NCI-H748 (cell line): ENCODE results near the gene CAPZA1.
"Not testable (repeated sequence)": the region's sequence is repeated elsewhere in the genome, so short reads cannot be mapped to it uniquely, and the experiment has no call there.

Experiments
- DNase-seq: peaks from one replicate; lab custom pipeline; 2025; ENCODE audit not compliant: unreplicated experiment; lab: John Stamatoyannopoulos, UW

CAPZA1 gene

DNA sequence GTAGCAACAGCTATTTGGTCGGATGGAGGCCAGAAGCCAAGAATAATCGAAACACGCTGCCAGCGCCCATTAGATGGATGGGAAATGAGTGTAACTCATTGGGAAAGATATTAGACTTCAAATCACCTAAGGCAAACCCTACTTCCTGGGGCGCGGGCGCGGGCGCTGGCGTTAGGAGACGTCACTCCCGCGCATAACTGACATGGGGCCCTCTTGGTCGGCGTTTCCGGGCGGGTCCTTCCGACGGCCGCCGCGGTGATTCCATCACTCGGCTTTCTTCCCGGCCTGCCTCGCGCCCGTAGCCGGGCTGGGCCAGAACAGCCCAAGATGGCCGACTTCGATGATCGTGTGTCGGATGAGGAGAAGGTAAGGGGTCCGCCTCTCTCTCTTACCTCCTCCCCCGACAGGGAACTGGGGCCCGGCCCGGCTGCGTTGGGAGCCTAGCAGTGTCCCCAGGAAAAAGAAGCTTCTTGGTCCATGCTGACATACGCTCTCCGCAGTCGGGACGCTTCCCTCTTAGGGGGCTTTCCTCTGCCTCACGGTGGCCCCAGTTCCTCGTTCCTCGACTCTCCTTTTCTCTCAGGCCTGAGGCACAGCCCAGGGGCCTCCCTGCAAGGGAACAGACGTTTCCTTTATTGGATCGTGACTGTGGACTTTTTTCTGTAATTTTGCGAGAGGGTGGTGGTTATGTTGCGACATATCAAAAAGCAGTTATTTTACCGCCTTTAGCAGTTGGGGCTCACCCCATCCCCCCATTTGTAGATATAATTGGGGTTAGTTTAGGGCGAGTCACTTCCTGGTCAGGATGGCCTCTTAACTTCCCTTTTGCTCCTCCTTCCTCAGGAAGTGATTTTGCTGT, at the start of gene CAPZA1:
Gene CAPZA1 (plus strand): TSS at position 315 of the 859 bp plus-strand sequence. CDS start 13 bp downstream, at position 328.
- DNase-seq, result peak; percentile 91

DNA sequence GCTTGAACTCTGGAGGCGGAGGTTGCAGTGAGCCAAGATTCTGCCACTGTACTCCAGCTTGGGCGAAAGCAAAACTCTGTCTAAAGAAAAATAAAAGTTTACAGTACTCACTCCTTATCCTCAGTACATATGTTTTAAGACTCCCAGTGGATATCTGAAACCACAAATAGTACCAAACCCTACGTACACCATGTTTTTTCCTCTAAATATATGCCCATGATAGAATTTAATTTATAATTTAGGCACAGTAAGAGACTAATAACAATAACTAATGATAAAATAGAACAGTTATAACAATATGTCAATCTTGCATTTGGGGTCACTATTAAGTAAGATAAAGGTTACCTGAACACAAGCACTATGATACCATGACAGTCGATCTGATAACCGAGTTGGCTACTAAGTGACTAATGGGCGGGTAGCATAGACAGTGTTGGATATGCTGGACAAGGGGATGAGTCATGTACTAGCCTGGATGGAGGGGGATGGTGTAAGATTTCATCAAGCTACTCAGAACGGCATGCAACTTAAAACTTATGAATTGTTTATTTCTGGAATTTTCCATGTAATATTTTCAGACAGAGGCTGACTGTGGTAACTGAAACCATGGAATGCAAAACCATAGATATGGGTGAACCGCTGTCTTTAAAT, 44.4 kb upstream of the CAPZA1 start:
- DNase-seq, result no peak

DNA sequence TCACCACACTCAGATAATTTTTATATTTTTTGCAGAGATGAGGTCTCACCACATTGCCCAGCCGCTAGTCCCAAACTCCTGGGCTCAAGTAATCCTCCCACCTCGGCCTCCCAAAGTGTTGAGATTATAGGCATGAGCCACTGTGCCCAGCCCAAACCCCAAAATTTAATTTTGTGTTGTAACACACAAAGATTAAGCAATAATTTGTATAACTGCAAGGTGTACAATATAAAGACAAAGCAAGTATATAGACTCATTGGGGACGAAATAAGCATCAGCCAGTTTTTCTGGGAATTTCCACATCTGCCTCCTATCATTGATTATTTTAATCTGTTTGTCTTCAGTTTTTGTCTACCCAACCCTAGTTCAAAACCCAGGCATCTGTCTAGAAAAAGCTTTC, 43.4 kb upstream of the CAPZA1 start:
- no peak for DNase-seq

DNA sequence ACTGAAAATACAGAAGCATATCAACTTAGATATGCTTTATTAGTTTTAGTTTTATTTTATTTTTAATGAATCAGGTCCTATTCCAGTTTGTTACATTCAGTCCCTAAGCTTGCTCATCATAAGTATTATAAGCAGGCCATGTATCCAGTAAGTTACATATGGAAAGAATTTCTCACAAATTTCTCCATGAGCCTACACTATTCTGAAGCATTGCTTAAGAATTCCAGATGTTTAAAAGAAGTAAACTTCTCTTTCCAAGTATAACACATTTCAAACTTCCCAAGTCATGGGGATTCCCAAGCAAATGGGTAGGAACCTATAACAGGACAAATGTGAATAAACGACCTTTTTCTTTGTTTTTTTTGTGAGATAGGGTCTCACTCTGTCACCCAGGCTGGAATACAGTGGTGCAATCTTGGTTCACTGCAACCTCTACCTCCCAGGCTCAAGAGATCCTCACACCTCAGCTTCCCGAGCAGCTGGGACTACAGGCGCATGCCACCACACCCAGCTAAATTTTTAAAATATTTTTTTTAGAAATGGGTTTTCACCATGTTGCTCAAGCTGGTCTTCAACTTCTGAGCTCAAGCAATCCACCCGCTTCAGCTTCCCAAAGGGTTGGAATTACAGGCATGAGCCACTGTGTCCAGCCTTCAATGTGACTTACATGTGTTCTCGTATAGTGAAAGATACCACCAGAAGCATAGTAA, 39.7 kb upstream of the CAPZA1 start:
- no peak for DNase-seq

DNA sequence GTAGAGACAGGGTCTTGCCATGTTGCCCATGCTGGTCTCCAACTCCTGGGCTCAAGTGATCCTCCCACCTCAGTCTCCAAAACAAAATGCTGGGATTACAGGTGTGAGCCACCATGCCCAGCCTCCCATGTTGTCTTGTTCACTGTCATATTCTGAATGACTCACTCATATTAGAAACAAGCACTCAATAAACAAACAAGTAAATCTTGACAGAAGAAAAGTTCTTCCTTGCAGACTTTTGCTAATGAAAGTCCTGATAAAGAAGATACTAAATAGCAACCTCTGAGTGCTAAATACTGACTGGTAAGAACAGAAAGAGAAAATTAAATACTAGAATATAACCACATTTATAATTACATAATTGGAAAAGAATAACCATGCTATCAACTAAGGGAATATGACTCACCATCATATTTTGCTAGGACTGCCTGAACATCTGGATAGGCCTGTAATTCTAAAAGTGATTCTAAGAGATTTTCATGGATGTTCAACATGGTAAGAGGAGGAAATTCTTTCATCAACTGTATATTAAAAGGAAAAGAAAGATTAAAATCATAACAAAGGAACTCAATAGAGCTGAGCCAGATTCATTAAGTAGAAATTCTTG, 37.9 kb upstream of the CAPZA1 start:
- DNase-seq, result no peak

DNA sequence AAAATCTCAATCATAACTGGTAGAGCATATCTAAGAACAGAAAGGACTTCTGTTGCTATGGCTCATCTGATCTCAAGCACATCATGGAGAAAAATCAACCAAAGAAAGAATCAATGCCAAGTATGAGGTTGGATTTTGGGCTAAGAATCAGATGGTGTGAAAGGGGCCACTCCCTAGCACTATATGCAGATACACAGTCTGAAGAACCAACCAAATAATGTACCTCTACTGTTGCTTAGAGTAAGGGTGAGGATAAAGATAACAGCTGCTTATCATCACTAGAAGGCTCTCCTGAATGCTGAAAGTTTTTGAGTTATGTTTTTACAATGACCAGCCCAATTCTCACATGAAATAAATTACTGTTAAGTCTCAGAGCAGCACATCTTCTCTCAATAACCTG, 36.3 kb upstream of the CAPZA1 start:
- DNase-seq, result no peak

DNA sequence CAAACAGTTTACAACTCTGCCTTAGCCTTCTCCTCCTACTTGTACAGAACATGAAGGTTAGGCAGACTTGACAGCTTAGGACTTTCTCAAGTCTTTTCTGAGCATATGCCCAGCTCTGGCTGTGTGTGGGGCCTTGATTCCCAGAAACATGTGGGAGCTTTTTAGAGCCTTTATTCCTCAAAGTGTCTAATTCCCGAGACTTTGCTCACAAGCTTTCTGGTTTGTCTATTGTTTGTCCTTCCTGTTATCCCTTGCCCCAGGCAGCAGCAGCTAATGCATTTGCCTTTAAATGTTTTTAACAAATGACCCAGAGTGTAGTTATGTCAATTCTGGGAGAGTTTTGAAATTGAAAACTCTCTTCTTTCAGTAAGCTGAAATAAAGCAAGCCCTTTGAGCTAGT, 29.9 kb upstream of the CAPZA1 start:
- DNase-seq, result no peak

DNA sequence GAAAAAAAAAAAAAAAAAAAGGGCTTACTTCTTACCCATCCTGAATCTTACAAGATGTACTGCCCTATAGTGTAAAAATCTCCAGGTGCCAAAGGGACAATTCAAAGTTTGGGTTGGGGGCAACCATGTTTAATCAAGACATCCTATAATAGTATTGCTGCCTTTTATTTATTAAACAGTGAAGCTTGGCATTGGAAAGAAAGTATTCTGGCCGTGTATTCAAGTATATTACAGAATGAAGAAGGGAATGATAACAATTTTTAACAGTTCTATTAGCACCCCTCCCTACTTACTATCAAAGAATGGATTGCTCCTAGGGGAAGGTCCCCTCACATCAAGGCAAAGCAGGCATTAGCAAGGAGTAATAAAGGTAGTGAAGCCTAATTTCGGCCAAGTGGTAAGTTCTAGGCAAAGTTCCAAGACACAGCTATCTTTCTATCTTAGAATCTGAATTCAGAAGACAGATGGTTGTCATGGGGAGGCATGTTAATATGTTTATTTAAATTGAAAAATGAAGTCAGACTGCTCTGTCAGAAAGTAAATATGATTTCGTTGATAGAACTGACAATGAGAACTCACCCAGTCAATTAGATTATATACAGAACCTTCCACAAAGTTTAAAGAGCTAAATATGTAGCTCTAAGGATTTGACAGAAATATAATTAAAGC, 25.3 kb upstream of the CAPZA1 start:
- no peak for DNase-seq

DNA sequence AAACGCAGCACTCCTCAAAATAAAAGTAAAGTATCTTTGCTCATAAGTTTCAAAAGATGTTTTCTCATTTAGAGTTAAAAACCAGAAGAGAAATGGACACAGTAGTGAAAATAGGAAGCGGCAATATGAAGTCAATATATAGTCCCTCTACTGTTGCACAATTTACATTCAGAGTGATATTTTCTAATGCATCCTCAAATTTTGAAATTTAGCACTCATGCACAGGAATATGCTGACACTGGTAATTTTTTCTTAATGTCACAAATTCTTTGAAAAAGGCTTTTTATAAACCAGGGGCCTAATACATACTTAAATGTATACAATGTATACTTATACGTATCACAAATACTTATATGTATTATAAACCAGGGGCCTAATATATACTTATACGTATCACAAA, 20.2 kb upstream of the CAPZA1 start:
- no peak for DNase-seq

DNA sequence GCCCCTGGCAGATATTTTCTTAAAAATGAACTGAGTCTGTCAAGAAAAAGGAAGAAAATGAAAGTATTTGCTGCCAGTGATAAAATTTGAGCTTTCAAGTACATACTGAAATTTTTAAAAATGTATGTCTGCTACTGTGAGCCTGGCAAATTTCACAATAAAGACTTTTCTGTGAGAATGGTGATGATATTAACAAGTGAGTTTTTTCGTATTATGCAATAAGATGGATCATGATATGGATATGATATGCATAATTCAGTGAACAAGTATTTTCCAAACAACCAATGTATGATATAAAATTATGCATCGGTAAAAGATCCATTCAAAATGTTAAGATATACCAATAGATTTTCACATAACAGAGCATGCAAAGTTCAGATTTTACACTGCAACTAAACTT, 16.6 kb upstream of the CAPZA1 start:
- DNase-seq, result no peak

DNA sequence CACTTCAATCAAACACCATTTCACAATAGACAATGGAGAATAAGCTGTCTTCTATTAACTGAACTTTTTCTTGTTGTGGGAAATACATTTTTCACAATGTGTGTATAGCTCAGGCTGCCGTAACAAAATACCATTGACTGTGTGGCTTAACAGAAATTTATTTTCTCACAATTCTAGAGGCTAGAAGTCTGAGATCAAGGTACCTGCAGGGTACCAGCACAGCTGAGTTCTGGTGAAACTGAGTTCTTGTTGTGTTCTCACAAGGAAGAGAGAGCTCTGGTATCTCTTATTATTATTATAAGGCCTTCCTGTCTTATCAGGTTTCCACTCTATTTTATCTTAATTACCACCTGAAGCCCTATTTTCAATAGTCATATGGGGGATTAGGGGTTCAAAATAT, 16.1 kb upstream of the CAPZA1 start:
- no peak for DNase-seq

DNA sequence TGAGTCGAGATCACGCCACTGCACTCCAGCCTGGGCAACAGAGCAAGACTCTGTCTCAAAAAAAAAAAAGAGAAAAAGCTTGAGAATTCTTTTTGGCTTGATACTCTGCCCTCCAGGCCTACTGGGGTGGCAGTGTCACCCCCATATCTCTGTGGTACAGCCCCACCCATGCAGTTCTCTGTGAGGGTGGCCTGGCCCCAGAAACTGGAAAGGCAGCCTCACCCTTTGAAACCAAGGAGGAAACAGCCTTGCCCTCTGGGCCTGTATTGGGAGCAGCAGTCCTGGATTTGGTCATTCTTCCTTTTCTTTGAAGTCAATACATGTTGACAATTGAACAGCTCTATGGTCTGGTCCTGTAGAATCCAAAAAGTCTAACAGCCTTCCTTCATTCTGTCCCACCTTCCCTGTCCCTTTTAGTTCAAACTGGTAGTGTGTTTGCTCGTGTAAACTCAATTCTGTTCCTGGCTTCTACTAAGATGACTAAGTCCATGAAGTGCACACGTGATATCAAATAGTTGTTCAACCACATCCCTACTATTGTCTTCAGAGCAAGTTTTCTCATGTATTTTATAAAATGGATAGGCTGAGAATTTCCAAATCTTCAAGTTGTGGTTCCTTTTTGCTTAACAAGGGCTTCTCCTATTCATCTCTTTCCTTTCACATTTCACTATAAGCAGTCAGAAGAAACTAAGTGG, 13.9 kb upstream of the CAPZA1 start:
- no peak for DNase-seq

DNA sequence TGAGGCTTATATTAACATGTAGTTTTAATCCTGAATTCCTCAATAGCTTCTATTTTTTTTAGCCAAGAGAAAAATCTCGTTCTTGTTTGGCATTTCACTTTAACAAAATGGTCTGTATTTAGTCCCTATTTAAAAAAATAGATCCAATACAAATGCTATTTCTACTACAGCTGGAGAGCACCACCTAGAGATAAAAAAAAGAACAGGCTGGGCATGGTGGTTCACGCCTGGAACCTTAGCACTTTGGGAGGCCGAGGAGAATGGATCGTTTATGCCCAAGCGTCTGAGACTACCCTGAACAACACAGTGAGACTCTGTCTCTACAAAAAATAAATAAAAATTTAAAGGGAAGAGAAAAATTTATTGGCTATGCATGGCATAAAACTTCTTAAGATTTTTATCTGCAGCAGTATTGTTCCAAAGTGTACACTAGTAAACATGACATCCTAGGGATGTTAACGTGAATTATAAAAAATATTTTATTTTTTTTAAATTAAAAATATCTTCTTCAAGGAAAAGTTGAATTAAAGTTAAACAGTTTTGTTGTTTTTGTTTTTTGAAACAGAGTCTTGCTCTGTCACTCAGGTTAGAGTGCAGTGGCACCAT, 5.1 kb upstream of the CAPZA1 start:
- DNase-seq, result peak; percentile 21

DNA sequence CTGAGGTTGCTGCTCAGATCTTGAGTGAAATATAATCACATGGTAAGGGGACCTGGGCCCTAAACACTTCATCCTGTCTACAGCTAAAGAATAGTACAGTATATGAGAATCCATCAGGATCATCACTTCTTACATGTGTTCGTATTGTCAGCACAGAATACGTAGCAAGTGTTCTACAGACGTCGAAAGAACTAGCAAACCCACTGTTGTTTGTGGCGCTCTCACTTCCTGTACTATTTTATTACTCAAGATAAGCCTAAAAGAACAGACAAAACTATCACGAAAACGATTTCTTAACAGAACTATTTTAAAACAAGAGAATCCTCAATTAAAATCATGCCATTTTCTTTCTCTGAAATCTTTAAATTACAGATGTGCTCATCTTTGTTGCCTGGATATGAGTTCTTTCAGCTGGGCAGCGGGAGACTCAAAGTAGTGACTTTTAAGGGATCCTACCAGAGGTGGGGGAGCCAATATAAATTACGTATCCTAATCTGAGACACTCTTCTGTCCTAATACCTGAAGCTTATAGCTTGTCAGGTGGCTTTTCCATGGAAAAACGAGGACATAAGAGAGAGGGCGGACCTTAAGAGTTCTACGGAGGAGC, 1.4 kb upstream of the CAPZA1 start:
- DNase-seq, result peak; percentile 34

DNA sequence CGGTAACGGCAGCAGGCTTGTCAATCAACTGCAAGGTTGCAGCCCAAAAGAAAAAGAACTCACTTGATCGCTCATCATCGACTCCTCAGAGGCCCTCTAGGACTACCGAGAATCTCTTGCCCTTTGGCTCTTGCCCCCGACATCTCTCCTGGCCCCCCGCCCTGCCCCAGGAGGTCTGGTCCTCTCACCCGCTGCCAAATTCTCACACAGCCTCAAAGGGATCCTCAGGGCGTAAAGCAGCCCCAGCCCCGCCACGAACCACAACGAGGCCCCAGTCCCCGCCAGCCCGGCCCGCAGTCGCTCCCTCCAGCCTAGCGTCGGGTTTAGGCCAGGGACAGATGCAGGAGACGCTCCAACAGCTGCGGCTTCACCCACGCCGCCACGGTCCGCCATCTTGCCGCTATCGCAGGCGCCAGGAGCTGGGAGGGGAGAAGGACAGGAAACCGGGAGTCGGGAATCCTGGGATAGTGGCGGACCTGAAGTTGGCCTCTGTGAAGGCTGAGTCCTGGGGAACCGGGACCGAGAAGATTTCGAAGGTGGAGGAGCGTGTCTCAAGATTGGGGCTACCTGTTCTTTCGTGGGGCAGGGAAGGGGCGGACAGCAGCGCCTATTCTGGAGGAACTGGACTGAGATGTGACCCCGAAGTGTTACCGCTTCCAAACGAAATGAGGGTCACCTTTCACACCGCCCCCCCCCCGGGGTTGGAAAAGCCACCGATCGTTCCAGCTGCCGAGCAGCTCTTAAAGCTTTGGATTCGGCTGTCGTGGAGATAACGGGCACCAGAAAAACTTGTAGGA, 713 bp upstream of the CAPZA1 start, which contains the start of gene ST7L:
Gene ST7L (minus strand): TSS at position 421 of the 797 bp plus-strand sequence. CDS start 28 bp downstream, at position 393.
- peak; percentile 81 for DNase-seq

DNA sequence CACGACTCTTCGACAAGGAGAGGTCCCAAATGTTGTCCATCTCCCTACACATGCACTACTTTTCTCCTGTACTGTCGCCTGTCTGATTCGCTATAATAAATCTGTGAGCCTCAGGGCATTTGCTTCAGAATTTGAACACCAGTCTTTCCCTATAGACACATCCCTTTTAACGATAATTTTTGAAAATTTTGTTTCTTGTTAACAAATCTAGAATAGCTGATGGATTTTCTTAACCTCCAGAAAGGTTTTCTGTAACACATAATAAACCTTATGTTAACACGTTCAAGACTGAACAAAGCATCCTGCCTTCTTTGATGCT, 704 bp downstream of the CAPZA1 start:
- DNase-seq, result no peak

DNA sequence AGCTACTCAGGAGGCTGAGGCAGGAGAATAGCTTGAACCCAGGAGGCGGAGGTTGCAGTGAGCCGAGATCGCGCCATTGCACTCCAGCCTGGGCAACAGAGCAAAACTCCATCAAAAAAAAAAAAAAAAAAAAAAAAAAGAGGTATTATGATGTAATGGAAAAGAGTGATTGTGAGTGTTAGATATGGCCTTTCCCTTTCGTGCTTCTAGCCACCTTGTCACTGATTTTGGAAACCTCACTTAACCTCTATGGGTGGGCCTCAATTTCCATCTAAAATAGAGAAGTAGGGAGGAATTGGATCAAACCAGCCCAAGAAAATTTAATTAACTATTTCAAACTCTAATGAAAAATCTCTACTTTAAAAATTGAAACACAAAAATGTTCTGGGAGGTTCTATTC, 4.9 kb downstream of the CAPZA1 start:
- not testable (repeated sequence) for DNase-seq

DNA sequence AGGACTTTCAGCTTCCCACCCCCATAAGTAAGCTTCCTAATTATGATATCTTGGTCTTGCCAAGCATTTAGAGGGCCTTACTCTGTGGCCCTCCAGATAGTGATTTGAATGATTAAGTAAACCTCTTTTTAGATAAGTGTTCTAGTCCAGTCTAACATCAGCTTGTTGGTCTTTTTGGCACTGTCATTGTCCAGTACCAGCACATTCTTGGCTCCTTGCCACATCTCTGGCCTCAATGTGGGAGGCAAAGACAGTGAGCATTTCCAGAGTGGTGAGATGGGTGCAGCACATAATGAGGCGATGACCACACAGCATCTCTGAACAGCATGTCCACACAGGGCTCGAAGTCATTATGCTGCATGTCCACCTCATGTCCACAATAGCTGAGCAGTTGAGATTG, 6.1 kb downstream of the CAPZA1 start:
- DNase-seq, result no peak

DNA sequence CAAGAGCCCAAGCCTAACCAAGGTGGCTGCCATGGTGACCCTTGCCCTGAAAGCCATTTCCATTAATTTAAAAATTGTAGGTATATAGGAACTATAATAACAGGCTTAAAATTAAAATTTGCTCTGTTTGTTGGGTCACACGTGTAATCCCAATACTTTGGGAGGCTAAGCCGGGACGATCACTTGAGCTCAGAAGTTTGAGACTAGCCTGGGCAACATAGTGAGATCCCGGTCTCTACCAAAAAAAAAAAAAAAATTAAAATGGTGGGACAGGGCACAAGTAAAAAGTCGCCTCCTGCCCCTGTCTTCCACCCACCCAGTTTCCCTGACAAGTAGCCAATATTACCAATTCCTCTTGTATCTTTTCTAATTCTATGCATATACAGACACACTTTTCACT, 6.6 kb downstream of the CAPZA1 start:
- no peak for DNase-seq
